ENCODE data around the gene SCGB1C1. TPM values are rescaled to one million over a fixed set of nuclear protein-coding genes. Genes with fewer than 3 reads are reported as not detected.

The SCGB1C1 gene
- total RNA-seq, 1 donor from 2014 or later: not detected

DNA sequence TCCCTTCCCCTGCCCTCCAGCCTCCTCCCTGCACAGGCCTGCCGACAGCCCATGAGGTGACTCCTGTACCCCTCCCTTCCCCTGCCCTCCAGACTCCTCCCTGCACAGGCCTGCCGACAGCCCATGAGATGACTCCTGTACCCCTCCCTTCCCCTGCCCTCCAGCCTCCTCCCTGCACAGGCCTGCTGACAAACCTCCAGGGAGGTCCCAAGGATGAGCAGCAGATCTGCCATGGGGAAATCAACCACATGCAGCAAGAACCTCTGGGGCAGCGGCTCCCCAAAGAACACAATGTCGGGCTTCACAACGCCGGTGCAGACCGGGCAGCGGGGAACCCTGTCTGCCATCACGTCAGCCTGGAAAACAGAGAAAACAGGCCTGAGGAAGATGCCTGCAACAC, 31.0 kb downstream of the SCGB1C1 start:
- H3K36me3 Mint-ChIP-seq (ENCODE audit: insufficient read depth): peaks cover 3% of the 10 kb centered on the region
- no peak overlapping the region for H3K4me3 Mint-ChIP-seq (ENCODE audit: low read depth)
- no peak for DNase-seq (ENCODE audit: low spot score, unreplicated experiment)
- no peaks in the 10 kb centered on the region for H3K27me3 Mint-ChIP-seq
- H3K27ac Mint-ChIP-seq: no peak overlapping the region
- H3K4me1 Mint-ChIP-seq (ENCODE audit: low read depth): no peaks in the 10 kb centered on the region
- TF ChIP-seq, protein P1, sequence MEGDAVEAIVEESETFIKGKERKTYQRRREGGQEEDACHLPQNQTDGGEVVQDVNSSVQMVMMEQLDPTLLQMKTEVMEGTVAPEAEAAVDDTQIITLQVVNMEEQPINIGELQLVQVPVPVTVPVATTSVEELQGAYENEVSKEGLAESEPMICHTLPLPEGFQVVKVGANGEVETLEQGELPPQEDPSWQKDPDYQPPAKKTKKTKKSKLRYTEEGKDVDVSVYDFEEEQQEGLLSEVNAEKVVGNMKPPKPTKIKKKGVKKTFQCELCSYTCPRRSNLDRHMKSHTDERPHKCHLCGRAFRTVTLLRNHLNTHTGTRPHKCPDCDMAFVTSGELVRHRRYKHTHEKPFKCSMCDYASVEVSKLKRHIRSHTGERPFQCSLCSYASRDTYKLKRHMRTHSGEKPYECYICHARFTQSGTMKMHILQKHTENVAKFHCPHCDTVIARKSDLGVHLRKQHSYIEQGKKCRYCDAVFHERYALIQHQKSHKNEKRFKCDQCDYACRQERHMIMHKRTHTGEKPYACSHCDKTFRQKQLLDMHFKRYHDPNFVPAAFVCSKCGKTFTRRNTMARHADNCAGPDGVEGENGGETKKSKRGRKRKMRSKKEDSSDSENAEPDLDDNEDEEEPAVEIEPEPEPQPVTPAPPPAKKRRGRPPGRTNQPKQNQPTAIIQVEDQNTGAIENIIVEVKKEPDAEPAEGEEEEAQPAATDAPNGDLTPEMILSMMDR (IDR thresholded peaks at IDR 0.05; ENCODE audit: unreplicated experiment): no peak
- no peaks in the 10 kb centered on the region for H3K9me3 Mint-ChIP-seq (ENCODE audit: low read depth)

DNA sequence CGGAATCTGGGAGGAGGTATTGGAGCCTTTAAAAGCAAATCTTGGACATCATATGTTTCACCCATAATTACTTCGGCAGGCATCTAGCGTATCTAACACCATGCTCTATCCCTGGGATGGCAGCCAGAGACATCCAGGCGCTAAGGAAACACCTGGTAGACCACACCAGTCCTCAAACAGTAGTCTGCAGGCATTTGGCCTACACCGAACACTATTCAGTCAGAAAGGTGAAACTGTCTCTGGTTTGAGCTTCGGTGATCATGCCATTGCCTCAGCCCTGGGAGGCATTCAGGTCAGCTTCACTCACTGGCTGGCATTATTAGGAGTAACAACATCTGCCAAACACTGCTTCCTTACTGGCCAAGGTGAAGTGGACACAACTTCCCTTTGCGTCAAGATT, 31.5 kb downstream of the SCGB1C1 start:
- H3K27ac Mint-ChIP-seq: no peak overlapping the region
- no peaks in the 10 kb centered on the region for H3K4me1 Mint-ChIP-seq (ENCODE audit: low read depth)
- H3K27me3 Mint-ChIP-seq: no peaks in the 10 kb centered on the region
- H3K9me3 Mint-ChIP-seq (ENCODE audit: low read depth): no peaks in the 10 kb centered on the region
- peaks cover 1% of the 10 kb centered on the region for H3K36me3 Mint-ChIP-seq (ENCODE audit: insufficient read depth)
- DNase-seq (ENCODE audit: low spot score, unreplicated experiment): no peak
- no peak overlapping the region for H3K4me3 Mint-ChIP-seq (ENCODE audit: low read depth)
- TF ChIP-seq, protein P1 (IDR thresholded peaks at IDR 0.05; ENCODE audit: unreplicated experiment): no peak

DNA sequence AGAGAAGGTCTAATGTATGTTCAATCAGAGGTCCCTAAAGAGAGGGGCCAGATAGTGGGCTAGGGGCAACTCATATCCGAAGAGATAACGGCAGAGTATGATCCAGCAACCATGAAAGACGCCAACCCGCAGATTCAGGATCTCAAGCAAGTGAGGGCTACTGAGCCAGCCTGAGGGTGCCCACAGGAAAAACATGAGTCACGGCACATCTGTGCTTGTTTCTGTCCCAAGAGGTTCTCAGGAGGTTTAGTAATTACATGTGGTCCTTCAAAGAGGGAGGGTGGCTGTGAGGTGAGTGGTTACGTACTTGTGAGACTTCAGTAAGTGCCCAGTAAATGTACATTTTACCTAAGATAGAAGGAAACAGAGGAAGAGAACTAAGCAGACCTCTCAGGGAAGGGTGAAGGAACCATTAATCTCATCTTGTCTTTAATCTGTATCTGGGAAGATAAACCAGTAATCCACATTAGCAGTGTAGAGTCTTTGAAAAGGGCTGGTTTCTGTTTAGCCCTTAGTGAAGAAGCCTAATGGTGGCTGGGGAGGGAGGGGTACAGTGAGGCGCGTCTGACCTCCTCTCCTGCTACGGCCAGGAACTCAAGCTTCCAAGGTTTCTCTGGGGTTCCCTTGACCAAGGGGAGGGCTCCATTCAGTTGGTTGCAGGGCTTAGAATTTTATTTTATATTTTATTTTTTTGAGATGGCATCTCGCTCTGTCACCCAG, 33.0 kb downstream of the SCGB1C1 start:
- Mint-ChIP-seq H3K36me3 (ENCODE audit: insufficient read depth) (peaks cover 4% of the 10 kb centered on the region), H3K27me3 (no peaks in the 10 kb centered on the region), H3K4me3 (ENCODE audit: low read depth) (no peak overlapping the region), H3K4me1 (ENCODE audit: low read depth) (no peaks in the 10 kb centered on the region), H3K9me3 (ENCODE audit: low read depth) (no peaks in the 10 kb centered on the region), H3K27ac (peak overlapping the region; percentile 46)
- no peak for DNase-seq (ENCODE audit: low spot score, unreplicated experiment)
- TF ChIP-seq, protein P1 (IDR thresholded peaks at IDR 0.05; ENCODE audit: unreplicated experiment): no peak

DNA sequence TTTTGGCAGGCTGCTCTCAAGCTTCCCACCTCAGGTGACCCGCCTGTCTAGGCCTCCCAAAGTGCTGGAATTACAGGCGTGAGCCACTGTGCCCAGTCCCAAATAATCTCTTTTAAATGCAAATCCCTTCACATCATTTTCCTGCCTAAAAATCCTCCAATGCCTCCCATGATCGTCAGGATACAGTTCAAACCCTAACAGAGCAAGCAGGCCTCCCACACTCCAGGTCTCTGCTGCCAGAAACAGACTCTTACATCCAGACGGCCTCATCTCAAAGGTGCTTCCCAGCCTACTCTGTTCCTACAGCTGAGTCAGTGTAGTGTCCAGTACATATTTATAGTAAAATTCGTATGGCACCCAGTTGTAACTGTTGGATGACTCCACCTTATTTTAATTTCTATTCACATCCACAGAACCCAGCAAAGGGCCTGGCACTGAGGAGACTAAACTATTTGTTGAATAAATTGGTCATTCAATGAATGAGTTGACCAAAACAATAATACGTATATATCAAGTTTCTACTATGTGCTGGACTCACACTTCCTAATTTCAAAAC, 35.0 kb downstream of the SCGB1C1 start:
- TF ChIP-seq, protein P1 (IDR thresholded peaks at IDR 0.05; ENCODE audit: unreplicated experiment): no peak
- Mint-ChIP-seq H3K27ac (no peak overlapping the region), H3K27me3 (no peaks in the 10 kb centered on the region), H3K9me3 (ENCODE audit: low read depth) (no peaks in the 10 kb centered on the region), H3K4me1 (ENCODE audit: low read depth) (no peaks in the 10 kb centered on the region), H3K4me3 (ENCODE audit: low read depth) (no peak overlapping the region), H3K36me3 (ENCODE audit: insufficient read depth) (peaks cover 6% of the 10 kb centered on the region)
- no peak for DNase-seq (ENCODE audit: low spot score, unreplicated experiment)

DNA sequence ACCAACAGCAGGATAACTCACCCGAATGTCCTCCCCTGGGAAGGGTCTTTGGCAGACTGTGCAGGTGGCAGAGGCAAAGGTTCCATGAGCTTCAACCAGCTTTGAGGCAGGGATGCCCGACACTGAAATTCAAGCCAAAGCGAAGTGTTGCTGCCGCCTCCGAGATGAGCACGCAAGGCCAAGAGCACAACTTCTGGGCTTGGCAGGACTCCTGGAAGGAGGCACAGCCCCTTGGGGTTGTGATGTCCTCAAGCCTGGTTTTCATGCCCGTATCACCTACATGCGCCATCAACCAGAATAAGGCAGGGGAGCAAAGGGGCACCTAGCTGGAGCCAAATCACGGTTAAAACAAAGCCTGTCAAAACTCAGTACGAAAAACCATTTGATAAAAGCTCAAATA, 37.6 kb downstream of the SCGB1C1 start:
- Mint-ChIP-seq H3K9me3 (ENCODE audit: low read depth) (no peaks in the 10 kb centered on the region), H3K4me1 (ENCODE audit: low read depth) (peaks cover 5% of the 10 kb centered on the region), H3K36me3 (ENCODE audit: insufficient read depth) (peaks cover 5% of the 10 kb centered on the region), H3K27me3 (no peaks in the 10 kb centered on the region), H3K4me3 (ENCODE audit: low read depth) (no peak overlapping the region), H3K27ac (no peak overlapping the region)
- TF ChIP-seq, protein P1 (IDR thresholded peaks at IDR 0.05; ENCODE audit: unreplicated experiment): no peak
- DNase-seq (ENCODE audit: low spot score, unreplicated experiment): no peak
